ENCODE data around the gene ATP2C1. TPM values are rescaled to one million over a fixed set of nuclear protein-coding genes. Genes with fewer than 3 reads are reported as not detected.

The ATP2C1 gene
- total RNA-seq, 1 donor: 136 TPM

- TF ChIP-seq CTCF (IDR thresholded peaks at IDR 0.05; ENCODE audit: insufficient read depth, low read depth, low read length): no peak
- no peak for DNase-seq (ENCODE audit: low read depth)
- H3K4me3 ChIP-seq (ENCODE audit: low read depth, low read length): no peak overlapping the region
Measured at GRCh38 chr3:130932979-130933378, 39.1 kb downstream of the ATP2C1 start.

- no peak for DNase-seq (ENCODE audit: low read depth)
Measured at GRCh38 chr3:130933801-130934345, 40.0 kb downstream of the ATP2C1 start.

GRCh38 chr3:130934442-130935089 lies 40.7 kb downstream of the ATP2C1 start:
- H3K4me3 ChIP-seq (ENCODE audit: low read depth, low read length): no peak overlapping the region
- TF ChIP-seq CTCF (IDR thresholded peaks at IDR 0.05; ENCODE audit: insufficient read depth, low read depth, low read length): no peak
- no peak for DNase-seq (ENCODE audit: low read depth)

More at GRCh38 chr3:130933801-130934345, 40.0 kb downstream of the ATP2C1 start:
- TF ChIP-seq CTCF (IDR thresholded peaks at IDR 0.05; ENCODE audit: insufficient read depth, low read depth, low read length): no peak
- H3K4me3 ChIP-seq (ENCODE audit: low read depth, low read length): no peak overlapping the region

- no peak overlapping the region for H3K4me3 ChIP-seq (ENCODE audit: low read depth, low read length)
- TF ChIP-seq CTCF (IDR thresholded peaks at IDR 0.05; ENCODE audit: insufficient read depth, low read depth, low read length): no peak
- DNase-seq (ENCODE audit: low read depth): peak; percentile 51
Measured at GRCh38 chr3:130935761-130936492, 42.0 kb downstream of the ATP2C1 start.

- H3K4me3 ChIP-seq (ENCODE audit: low read depth, low read length): no peak overlapping the region
- DNase-seq (ENCODE audit: low read depth): peak; percentile 68
- no peak for TF ChIP-seq CTCF (IDR thresholded peaks at IDR 0.05; ENCODE audit: insufficient read depth, low read depth, low read length)
Measured at GRCh38 chr3:130939753-130940152, 45.9 kb downstream of the ATP2C1 start.

GRCh38 chr3:130941793-130942192 lies 47.9 kb downstream of the ATP2C1 start:
- no peak overlapping the region for H3K4me3 ChIP-seq (ENCODE audit: low read depth, low read length)
- no peak for TF ChIP-seq CTCF (IDR thresholded peaks at IDR 0.05; ENCODE audit: insufficient read depth, low read depth, low read length)
- no peak for DNase-seq (ENCODE audit: low read depth)

Data from fibroblast of villous mesenchyme (primary cell).